OCI-M1 (cell line): ENCODE measurements around the gene SFMBT2.

Experiments
- DNase-seq: peaks from one replicate; lab custom pipeline; 2025; lab: John Stamatoyannopoulos, UW

Gene SFMBT2

GRCh38 chr10:7410862-7411670, at the start of gene SFMBT2:
Gene SFMBT2, minus strand, starts transcription at chr10:7411034. Its CDS starts 29,136 bp downstream, at chr10:7381898.
- no peak for DNase-seq

GRCh38 chr10:7460006-7460405, 49.2 kb upstream of the SFMBT2 start:
- no peak for DNase-seq

- DNase-seq = no peak
These were observed 47.7 kb upstream of the SFMBT2 start for GRCh38 chr10:7458556-7458955.

- no peak for DNase-seq
These were observed 46.9 kb upstream of the SFMBT2 start for GRCh38 chr10:7457478-7458316.

- DNase-seq = no peak
These were observed 38.3 kb upstream of the SFMBT2 start for GRCh38 chr10:7449063-7449695.

GRCh38 chr10:7445474-7446185, 34.8 kb upstream of the SFMBT2 start:
- DNase-seq = no peak

GRCh38 chr10:7444551-7445121, 33.8 kb upstream of the SFMBT2 start:
- no peak for DNase-seq

GRCh38 chr10:7443036-7443435, 32.2 kb upstream of the SFMBT2 start:
- DNase-seq = no peak

- no peak for DNase-seq
These were observed 30.7 kb upstream of the SFMBT2 start for GRCh38 chr10:7441403-7442147.

- DNase-seq = no peak
These were observed 28.9 kb upstream of the SFMBT2 start for GRCh38 chr10:7439696-7440095.

GRCh38 chr10:7438196-7438986, 27.6 kb upstream of the SFMBT2 start:
- no peak for DNase-seq

GRCh38 chr10:7436490-7437100, 25.8 kb upstream of the SFMBT2 start:
- no peak for DNase-seq

GRCh38 chr10:7435674-7436073, 24.8 kb upstream of the SFMBT2 start:
- DNase-seq = no peak

- no peak for DNase-seq
These were observed 23.5 kb upstream of the SFMBT2 start for GRCh38 chr10:7434378-7434777.

GRCh38 chr10:7433861-7434260, 23.0 kb upstream of the SFMBT2 start:
- no peak for DNase-seq

GRCh38 chr10:7432884-7433726, 22.3 kb upstream of the SFMBT2 start:
- DNase-seq = no peak

- DNase-seq = peak; percentile 13
These were observed 18.0 kb upstream of the SFMBT2 start for GRCh38 chr10:7428673-7429350.

GRCh38 chr10:7426349-7426748, 15.5 kb upstream of the SFMBT2 start:
- DNase-seq = no peak
